OCI-LY7 (cell line): Measurements from ENCODE around the gene CD36. TPM values are rescaled to one million over a fixed set of nuclear protein-coding genes. Genes with fewer than 3 reads are reported as not detected.

Experiments used
- BruUV-seq: library from RNA; stranded (reverse); fragments of 400-500 nt; replicated peaks from 2 replicates; lab custom pipeline; 2021; lab: Mats Ljungman, UMichigan
- CTCF ChIA-PET: fragments of 300-600 bp; sonication (Branson Sonifier 250); formaldehyde crosslinking; loops from one replicate; lab custom pipeline; 2022; ENCODE audit warnings: antibody characterized with exemption; ENCODE audit not compliant: unreplicated experiment; lab: Charles Lee
- POLR2A ChIA-PET: fragments of 300-600 bp; sonication (Branson Sonifier 250); formaldehyde crosslinking; loops from one replicate; lab custom pipeline; 2022; ENCODE audit warnings: antibody characterized with exemption; lab: Charles Lee
- DNase-seq: peaks from one replicate; pipeline ENCODE4 v3.0.0-alpha.2; 2015; ENCODE audit warnings: low spot score
- H2AFZ ChIP-seq: fragments of 200-600 bp; sonication (generic), shearing (Covaris generic); 2 replicates; pipeline ENCODE4 v1.6.1; 2014; ENCODE audit warnings: mild to moderate bottlenecking, antibody characterized with exemption, low read length, moderate library complexity
- H3K27ac ChIP-seq: fragments of 200-600 bp; sonication (generic); 2 replicates; pipeline ENCODE4 v1.5.1; 2014; ENCODE audit warnings: mixed run types, low read depth, mild to moderate bottlenecking, moderate library complexity, low read length, inconsistent platforms; ENCODE audit not compliant: poor library complexity, severe bottlenecking
- H3K36me3 ChIP-seq: fragments of 200-600 bp; sonication (generic); 2 replicates; pipeline ENCODE4 v1.6.1; 2014; ENCODE audit warnings: mild to moderate bottlenecking, antibody characterized with exemption, low read length, moderate library complexity, mixed read lengths; ENCODE audit not compliant: insufficient read depth
- H3K4me1 ChIP-seq: fragments of 200-600 bp; sonication (generic); 2 replicates; pipeline ENCODE4 v1.5.1; 2014; ENCODE audit warnings: mild to moderate bottlenecking, low read length; ENCODE audit not compliant: insufficient read depth, poor library complexity, severe bottlenecking
- H3K4me2 ChIP-seq: fragments of 200-600 bp; sonication (generic); 2 replicates; pipeline ENCODE4 v1.6.1; 2014; ENCODE audit warnings: mild to moderate bottlenecking, low read length
- H3K4me3 ChIP-seq: fragments of 200-600 bp; sonication (generic); 2 replicates; pipeline ENCODE4 v1.5.1; 2014; ENCODE audit warnings: mild to moderate bottlenecking, low read depth, low read length; ENCODE audit not compliant: poor library complexity, severe bottlenecking
- H3K79me2 ChIP-seq: fragments of 200-600 bp; sonication (generic); 2 replicates; pipeline ENCODE4 v1.6.1; 2016; ENCODE audit warnings: low read depth, mild to moderate bottlenecking, low read length, moderate library complexity, mixed read lengths; ENCODE audit not compliant: insufficient read depth
- H3K9me2 ChIP-seq: fragments of 200-600 bp; sonication (generic); 2 replicates; pipeline ENCODE4 v1.6.1; 2016; ENCODE audit warnings: mild to moderate bottlenecking, low read length, mixed read lengths; ENCODE audit not compliant: insufficient read depth
- H3K9me3 ChIP-seq: fragments of 200-600 bp; sonication (generic); 2 replicates; pipeline ENCODE4 v1.6.1; 2014; ENCODE audit warnings: mild to moderate bottlenecking, mixed run types, low read length, mixed read lengths
- H4K20me1 ChIP-seq: fragments of 200-600 bp; sonication (generic); 2 replicates; pipeline ENCODE4 v1.6.1; 2014; ENCODE audit warnings: mild to moderate bottlenecking, antibody characterized with exemption, low read length, moderate library complexity, mixed read lengths; ENCODE audit not compliant: insufficient read depth
- CTCF ChIP-seq: fragments of 200-600 bp; sonication (generic); conservative IDR thresholded peaks from 2 replicates; pipeline ENCODE4 v1.5.1; 2014; ENCODE audit warnings: mild to moderate bottlenecking, antibody characterized with exemption, low read length, moderate library complexity, mixed read lengths
- EZH2phosphoT487 ChIP-seq: fragments of 200-600 bp; sonication (generic); IDR thresholded peaks from 2 replicates; pipeline ENCODE4 v1.6.1; 2018; ENCODE audit warnings: low read depth, borderline replicate concordance, mild to moderate bottlenecking, mixed run types, antibody characterized with exemption, low read length, moderate library complexity, mixed read lengths
- intact Hi-C: fragments of 100-400 bp; cut with micrococcal nuclease; formaldehyde crosslinking; loops from one replicate; pipeline ENCODE4 v1.10.0; 2022; ENCODE audit not compliant: unreplicated experiment
- total RNA-seq, 2 experiments: library from RNA; depleted of rRNA in 1 of 2; stranded (reverse); fragments of >200 nt in 1 of 2; shearing (Covaris generic) in 1 of 2; gene quantifications; 2 replicates each; pipeline ENCODE4 v1.2.3, GENCODE V29; 2014 to 2022

The CD36 gene
- total RNA-seq, 2 experiments from 2014 or later, result not detected

- DNase-seq, result no peak
- H3K4me2 ChIP-seq, result no peak overlapping the region
- H2AFZ ChIP-seq, result no peak overlapping the region
- H4K20me1 ChIP-seq, result no peaks in the 10 kb centered on the region
- H3K9me2 ChIP-seq, result no peaks in the 10 kb centered on the region
- TF ChIP-seq CTCF (no peak), EZH2phosphoT487 (no peak)
- no TSS peak for BruUV-seq
- H3K36me3 ChIP-seq, result no peaks in the 10 kb centered on the region
- H3K27ac ChIP-seq, result no peak overlapping the region
- H3K79me2 ChIP-seq, result no peaks in the 10 kb centered on the region
- CTCF ChIA-PET, result no interaction called here
- H3K4me1 ChIP-seq, result no peaks in the 10 kb centered on the region
- H3K4me3 ChIP-seq, result no peak overlapping the region
- intact Hi-C loops, result no loop called here
- H3K9me3 ChIP-seq, result no peaks in the 10 kb centered on the region
- POLR2A ChIA-PET, result no interaction called here
Observed at GRCh38 chr7:80711531-80711930, 73.1 kb downstream of the CD36 start.

- H2AFZ ChIP-seq, result no peak overlapping the region
- no peak for TF ChIP-seq CTCF
- TF ChIP-seq EZH2phosphoT487, result no peak
- H3K79me2 ChIP-seq, result no peaks in the 10 kb centered on the region
- no peak for DNase-seq
- H3K4me1 ChIP-seq, result no peaks in the 10 kb centered on the region
- BruUV-seq, result no TSS peak
- H3K4me2 ChIP-seq, result no peak overlapping the region
- POLR2A ChIA-PET, result no interaction called here
- H3K4me3 ChIP-seq, result no peak overlapping the region
- no peaks in the 10 kb centered on the region for H3K36me3 ChIP-seq
- H3K27ac ChIP-seq, result no peak overlapping the region
- H3K9me3 ChIP-seq, result no peaks in the 10 kb centered on the region
- intact Hi-C loops, result no loop called here
- no peaks in the 10 kb centered on the region for H3K9me2 ChIP-seq
- CTCF ChIA-PET, result no interaction called here
- no peaks in the 10 kb centered on the region for H4K20me1 ChIP-seq
Observed at GRCh38 chr7:80719261-80719660, 80.8 kb downstream of the CD36 start.

GRCh38 chr7:80720146-80720545, 81.7 kb downstream of the CD36 start:
- ChIA-PET POLR2A (no interaction called here), CTCF (no interaction called here)
- Histone ChIP-seq H3K79me2 (no peaks in the 10 kb centered on the region), H3K27ac (no peak overlapping the region), H3K36me3 (no peaks in the 10 kb centered on the region), H3K4me1 (no peaks in the 10 kb centered on the region), H3K4me2 (no peak overlapping the region), H3K4me3 (no peak overlapping the region), H3K9me2 (no peaks in the 10 kb centered on the region), H3K9me3 (no peaks in the 10 kb centered on the region), H4K20me1 (no peaks in the 10 kb centered on the region), H2AFZ (no peak overlapping the region)
- no peak for TF ChIP-seq EZH2phosphoT487
- no peak for TF ChIP-seq CTCF
- intact Hi-C loops, result no loop called here
- DNase-seq, result no peak
- BruUV-seq, result no TSS peak
